Measurements from ENCODE around the gene DEFB113. TPM values are rescaled to one million over a fixed set of nuclear protein-coding genes. Genes with fewer than 3 reads are reported as not detected.

DEFB113 gene
- total RNA-seq, 1 experiment from 2014 or later, result not detected

- POLR2A ChIA-PET (ENCODE audit: low non-redundant PET), result no interaction called here
These were observed 25.9 kb upstream of the DEFB113 start for GRCh38 chr6:49995278-49995677.

GRCh38 chr6:49988900-49989299 is 19.5 kb upstream of the DEFB113 start:
- no peaks in the 10 kb centered on the region for H3K27me3 ChIP-seq (replicated peaks; ENCODE audit: insufficient read depth, low read depth, low read length, poor library complexity)
- H3K36me3 ChIP-seq (ENCODE audit: insufficient read depth, low read length, poor library complexity, severe bottlenecking), result no peaks in the 10 kb centered on the region
- intact Hi-C loops (cut with micrococcal nuclease; ENCODE audit: unreplicated experiment), result no loop called here
- no peak overlapping the region for H3K27ac ChIP-seq (ENCODE audit: low read depth, low read length, poor library complexity, severe bottlenecking)
- ChIA-PET POLR2A (ENCODE audit: low non-redundant PET) (no interaction called here), CTCF (no interaction called here)
- no peak overlapping the region for H3K4me3 ChIP-seq (ENCODE audit: low read depth, low read length, poor library complexity, severe bottlenecking)
- TF ChIP-seq CTCF (conservative IDR thresholded peaks at IDR 0.05; ENCODE audit: low read depth, low read length), result no peak
- no peak for TF ChIP-seq EZH2 (IDR thresholded peaks at IDR 0.05; ENCODE audit: borderline replicate concordance, low read depth, low read length, poor library complexity, severe bottlenecking)
- H3K4me1 ChIP-seq (ENCODE audit: insufficient read depth, low read length, poor library complexity, severe bottlenecking), result no peaks in the 10 kb centered on the region
- H3K9me3 ChIP-seq (ENCODE audit: low read depth, low read length, poor library complexity, severe bottlenecking), result no peaks in the 10 kb centered on the region
- no TSS peak for BruUV-seq (replicated peaks)
- DNase-seq (ENCODE audit: low spot score), result no peak

More at GRCh38 chr6:49995278-49995677, 25.9 kb upstream of the DEFB113 start:
- H3K27ac ChIP-seq (ENCODE audit: low read depth, low read length, poor library complexity, severe bottlenecking), result no peak overlapping the region
- no peak overlapping the region for H3K4me3 ChIP-seq (ENCODE audit: low read depth, low read length, poor library complexity, severe bottlenecking)
- intact Hi-C loops (cut with micrococcal nuclease; ENCODE audit: unreplicated experiment), result no loop called here
- TF ChIP-seq CTCF (conservative IDR thresholded peaks at IDR 0.05; ENCODE audit: low read depth, low read length), result no peak
- TF ChIP-seq EZH2 (IDR thresholded peaks at IDR 0.05; ENCODE audit: borderline replicate concordance, low read depth, low read length, poor library complexity, severe bottlenecking), result no peak
- H3K9me3 ChIP-seq (ENCODE audit: low read depth, low read length, poor library complexity, severe bottlenecking), result no peaks in the 10 kb centered on the region
- no peaks in the 10 kb centered on the region for H3K36me3 ChIP-seq (ENCODE audit: insufficient read depth, low read length, poor library complexity, severe bottlenecking)
- BruUV-seq (replicated peaks), result no TSS peak
- no peaks in the 10 kb centered on the region for H3K4me1 ChIP-seq (ENCODE audit: insufficient read depth, low read length, poor library complexity, severe bottlenecking)
- CTCF ChIA-PET, result no interaction called here
- no peak for DNase-seq (ENCODE audit: low spot score)
- H3K27me3 ChIP-seq (replicated peaks; ENCODE audit: insufficient read depth, low read depth, low read length, poor library complexity), result no peaks in the 10 kb centered on the region

DNA sequence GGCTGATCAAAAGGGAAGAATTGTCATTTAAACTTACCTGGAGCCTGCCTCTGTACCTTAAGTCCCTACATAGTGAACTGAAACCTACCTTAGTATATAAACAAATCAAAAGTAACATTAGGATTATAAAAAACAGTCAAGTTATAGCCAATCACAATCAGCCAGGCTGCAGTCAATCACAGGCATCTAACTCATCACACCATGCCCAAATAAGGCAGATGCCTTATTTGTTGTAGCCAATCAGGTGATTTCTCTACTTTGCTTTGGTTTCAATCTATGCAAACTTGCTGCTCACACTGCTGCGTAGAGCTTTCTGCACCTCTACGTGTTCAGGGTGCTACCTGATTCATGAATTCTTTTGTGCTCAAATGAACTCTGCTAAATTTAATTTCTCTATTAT is 18.3 kb upstream of the DEFB113 start:
- H3K9me3 ChIP-seq (ENCODE audit: low read depth, low read length, poor library complexity, severe bottlenecking), result no peaks in the 10 kb centered on the region
- no peaks in the 10 kb centered on the region for H3K27me3 ChIP-seq (replicated peaks; ENCODE audit: insufficient read depth, low read depth, low read length, poor library complexity)
- no peak for TF ChIP-seq CTCF (conservative IDR thresholded peaks at IDR 0.05; ENCODE audit: low read depth, low read length)
- no peak for TF ChIP-seq EZH2 (IDR thresholded peaks at IDR 0.05; ENCODE audit: borderline replicate concordance, low read depth, low read length, poor library complexity, severe bottlenecking)
- ChIA-PET CTCF (no interaction called here), POLR2A (ENCODE audit: low non-redundant PET) (no interaction called here)
- no peak for DNase-seq (ENCODE audit: low spot score)
- H3K27ac ChIP-seq (ENCODE audit: low read depth, low read length, poor library complexity, severe bottlenecking), result no peak overlapping the region
- intact Hi-C loops (cut with micrococcal nuclease; ENCODE audit: unreplicated experiment), result no loop called here
- no peaks in the 10 kb centered on the region for H3K4me1 ChIP-seq (ENCODE audit: insufficient read depth, low read length, poor library complexity, severe bottlenecking)
- no TSS peak for BruUV-seq (replicated peaks)
- no peaks in the 10 kb centered on the region for H3K36me3 ChIP-seq (ENCODE audit: insufficient read depth, low read length, poor library complexity, severe bottlenecking)
- no peak overlapping the region for H3K4me3 ChIP-seq (ENCODE audit: low read depth, low read length, poor library complexity, severe bottlenecking)
